AG09319 (cell line): ENCODE measurements around the gene AHNAK.

Experiments used
- DNase-seq: peaks from one replicate; pipeline ENCODE4 v3.0.0-alpha.2; 2010; ENCODE audit warnings: low read depth; ENCODE audit errors: extremely low read depth
- TF ChIP-seq, protein P1 (sequence below): IDR thresholded peaks from 2 replicates; pipeline ENCODE4 v1.5.1; 2011; ENCODE audit warnings: low read depth, mild to moderate bottlenecking, inconsistent platforms, low read length, moderate library complexity

The AHNAK gene

DNA sequence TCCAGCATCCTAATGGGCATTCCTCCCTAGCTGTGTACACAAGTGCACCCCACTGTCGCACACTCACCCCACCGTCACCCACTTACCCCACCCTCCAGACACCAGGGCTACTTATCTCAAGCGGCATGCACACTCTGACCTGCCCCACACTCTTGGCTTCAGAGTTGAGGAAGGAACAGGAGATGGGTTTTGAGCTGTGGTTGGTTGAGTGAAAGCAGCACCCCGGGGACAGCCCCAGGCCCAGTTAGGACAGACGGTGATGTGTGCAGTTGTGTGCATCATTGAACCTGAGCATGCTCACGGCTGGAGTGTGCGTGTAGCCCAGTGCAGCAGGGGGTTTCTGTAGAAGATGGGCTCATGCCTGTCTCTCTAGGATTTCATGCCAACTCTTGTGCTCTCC is 32.5 kb downstream of the AHNAK start:
- DNase-seq = no peak
- TF ChIP-seq, protein P1, sequence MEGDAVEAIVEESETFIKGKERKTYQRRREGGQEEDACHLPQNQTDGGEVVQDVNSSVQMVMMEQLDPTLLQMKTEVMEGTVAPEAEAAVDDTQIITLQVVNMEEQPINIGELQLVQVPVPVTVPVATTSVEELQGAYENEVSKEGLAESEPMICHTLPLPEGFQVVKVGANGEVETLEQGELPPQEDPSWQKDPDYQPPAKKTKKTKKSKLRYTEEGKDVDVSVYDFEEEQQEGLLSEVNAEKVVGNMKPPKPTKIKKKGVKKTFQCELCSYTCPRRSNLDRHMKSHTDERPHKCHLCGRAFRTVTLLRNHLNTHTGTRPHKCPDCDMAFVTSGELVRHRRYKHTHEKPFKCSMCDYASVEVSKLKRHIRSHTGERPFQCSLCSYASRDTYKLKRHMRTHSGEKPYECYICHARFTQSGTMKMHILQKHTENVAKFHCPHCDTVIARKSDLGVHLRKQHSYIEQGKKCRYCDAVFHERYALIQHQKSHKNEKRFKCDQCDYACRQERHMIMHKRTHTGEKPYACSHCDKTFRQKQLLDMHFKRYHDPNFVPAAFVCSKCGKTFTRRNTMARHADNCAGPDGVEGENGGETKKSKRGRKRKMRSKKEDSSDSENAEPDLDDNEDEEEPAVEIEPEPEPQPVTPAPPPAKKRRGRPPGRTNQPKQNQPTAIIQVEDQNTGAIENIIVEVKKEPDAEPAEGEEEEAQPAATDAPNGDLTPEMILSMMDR = no peak

DNA sequence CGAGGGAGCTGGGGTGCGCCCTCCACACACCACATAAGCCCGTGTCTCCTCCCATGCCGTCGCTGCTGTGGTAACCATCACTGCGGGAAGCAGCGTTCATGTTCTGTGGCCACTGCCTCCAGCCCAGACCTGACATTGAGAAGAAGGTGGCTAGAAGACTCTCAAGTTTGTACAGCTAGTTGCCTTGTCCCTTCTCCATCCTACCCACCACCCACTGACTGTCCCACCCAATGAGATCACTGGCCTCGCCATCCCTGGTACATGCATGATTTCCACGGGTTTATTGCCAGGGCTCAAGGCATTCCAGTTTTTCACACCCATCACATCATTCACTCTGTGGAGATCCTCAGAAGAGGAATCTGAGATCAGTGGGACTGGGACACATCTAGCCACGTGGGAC is 33.0 kb downstream of the AHNAK start:
- TF ChIP-seq, protein P1 = no peak

DNA sequence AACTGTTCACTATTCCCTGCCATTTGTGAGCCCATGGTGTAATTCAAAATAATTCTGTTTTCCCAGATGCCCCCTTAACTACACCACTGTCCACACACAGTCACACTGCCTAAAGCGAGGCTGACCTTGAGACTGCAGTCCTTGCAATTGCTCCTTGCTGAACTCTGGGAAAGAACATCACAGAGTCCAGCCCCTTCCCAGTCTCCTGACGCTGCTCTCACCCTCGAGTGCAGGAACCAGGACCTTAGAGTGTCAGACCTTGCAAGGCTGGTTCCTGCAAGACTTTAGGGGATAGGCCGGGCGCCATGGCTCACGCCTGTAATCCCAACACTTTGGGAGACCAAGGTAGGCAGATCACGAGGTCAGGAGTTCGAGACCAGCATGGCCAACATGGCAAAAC is 33.6 kb downstream of the AHNAK start:
- DNase-seq = no peak
- TF ChIP-seq, protein P1 = no peak

More for the DNA sequence above, 33.0 kb downstream of the AHNAK start:
- no peak for DNase-seq

DNA sequence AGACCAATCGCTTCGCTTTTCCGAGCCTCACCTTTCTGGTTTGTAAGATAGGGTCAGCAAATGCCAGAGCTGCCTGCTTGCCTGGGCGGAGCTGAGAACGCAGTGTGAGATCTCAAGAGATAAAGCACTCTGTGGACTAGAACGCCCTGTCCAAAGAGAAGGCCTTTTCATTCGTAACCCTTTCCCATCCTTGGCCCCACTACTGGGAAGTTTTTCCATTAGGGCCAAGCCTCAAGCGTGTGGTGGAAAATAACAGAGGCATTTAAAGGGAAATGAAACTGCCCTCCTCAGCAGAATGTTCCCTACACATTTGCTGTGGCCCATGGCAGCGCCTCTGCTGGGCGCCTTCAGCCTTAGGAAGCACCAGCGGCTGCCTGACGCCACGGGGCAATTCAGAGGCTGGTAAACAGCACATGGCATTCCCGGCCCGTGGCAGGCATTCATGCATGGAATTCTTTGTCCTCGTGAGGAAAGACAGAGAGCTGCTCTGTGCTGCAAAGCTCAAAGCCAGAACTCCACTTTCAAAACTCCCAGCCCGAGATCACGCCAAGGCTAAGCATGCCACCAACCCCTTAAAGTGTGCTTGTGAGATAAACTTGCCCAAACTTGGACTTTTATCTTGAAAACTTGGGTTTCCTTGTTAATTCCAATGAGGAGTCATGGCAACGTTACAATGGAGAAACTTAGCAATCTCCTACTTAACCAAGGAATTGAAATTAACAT is 38.1 kb downstream of the AHNAK start:
- TF ChIP-seq, protein P1 = peak; percentile 51

DNA sequence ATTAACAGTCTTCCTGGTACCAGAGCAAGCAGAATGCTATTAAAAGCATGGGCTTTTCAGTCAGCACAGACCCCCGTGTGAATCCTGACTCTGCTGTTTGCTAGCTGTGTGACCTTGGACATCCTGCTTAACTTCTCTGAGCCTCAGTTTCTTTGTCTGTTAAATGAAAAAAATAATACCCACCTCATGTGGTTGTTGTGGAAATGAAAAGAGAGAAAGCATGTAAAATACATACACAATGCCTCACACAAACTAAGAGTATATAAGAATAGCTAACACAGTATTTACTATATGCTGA is 39.5 kb downstream of the AHNAK start:
- TF ChIP-seq, protein P1 = no peak
- no peak for DNase-seq

More for the DNA sequence above, 38.1 kb downstream of the AHNAK start:
- DNase-seq = no peak

DNA sequence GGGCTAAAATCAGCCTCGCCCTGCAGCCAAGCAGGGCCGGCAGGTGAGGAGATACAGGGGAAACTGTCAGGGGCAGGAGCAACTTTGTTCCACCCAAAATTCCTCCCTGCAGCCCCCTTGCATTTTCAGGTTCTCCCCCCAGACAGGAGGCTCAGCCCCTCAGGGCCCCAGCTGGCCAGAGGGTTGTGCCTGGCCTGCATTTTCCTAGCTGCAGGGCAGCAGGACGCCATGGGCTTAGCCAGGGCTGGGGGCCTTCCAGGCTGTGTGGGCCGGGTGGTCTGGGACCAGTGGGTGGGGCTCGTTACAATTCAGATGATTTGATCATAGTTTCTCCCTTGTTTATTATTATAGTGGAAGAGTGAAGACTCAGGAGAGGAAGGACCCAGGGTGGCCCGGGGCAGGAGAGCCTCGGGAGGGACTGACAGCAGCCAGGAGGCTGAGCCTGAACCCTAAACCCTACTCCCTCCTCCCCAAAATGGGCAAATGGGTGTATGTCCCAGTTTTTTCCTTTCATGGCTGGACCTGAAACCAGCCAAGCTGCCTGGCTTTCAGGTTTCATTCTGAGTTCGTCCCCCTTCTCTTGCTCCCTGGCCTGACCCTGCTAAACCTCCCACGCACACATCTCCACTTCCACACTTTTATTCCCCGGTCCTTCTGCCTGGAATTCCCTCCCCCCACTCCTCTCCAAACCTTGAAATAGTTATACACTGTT is 40.0 kb downstream of the AHNAK start:
- TF ChIP-seq, protein P1 = no peak
- DNase-seq = no peak

DNA sequence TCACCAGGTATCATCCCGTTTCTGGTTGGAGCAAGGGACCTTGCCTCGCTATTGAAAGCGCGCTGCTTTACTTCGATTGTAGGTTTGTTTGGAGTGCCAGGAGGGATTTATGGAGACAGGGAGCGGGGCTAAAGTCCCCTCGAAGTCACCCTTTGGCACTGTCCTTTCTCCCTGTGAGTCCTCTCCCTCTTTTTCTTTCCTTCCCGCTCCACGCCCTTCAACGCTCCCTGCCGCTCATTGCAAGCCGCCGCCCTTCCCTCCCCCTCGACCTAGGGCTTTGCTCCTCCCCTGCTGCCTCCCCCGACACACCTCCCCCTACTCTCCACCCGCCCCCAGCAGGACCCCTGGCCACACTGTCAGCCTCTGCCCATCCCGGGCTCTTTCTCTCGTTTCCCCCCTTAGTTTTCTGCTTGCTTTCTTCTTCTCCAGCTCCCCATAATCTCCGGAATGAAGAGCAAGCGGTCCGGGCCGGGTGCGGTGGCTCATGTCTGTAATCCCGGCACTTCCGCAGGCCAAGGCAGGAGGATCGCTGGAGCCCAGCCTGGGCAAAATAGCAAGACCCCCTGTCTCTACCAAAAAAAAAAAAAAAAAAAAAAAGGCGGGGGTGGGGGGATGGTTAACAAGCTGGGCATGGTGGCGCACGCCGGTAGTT is 41.0 kb downstream of the AHNAK start:
- no peak for DNase-seq

More for the DNA sequence above, 41.0 kb downstream of the AHNAK start:
- TF ChIP-seq, protein P1 = no peak
